HepG2 (cell line): ENCODE measurements around the gene FOSB. TPM values are rescaled to one million over a fixed set of nuclear protein-coding genes. Genes with fewer than 3 reads are reported as not detected.

Experiments
- ATAC-seq: fragments of 200-7000 bp; cut with Tn5 transposase; 3 replicates; pipeline ENCODE4 v1.9.1; 2020; ENCODE audit warnings: mild to moderate bottlenecking, moderate library complexity
- BruUV-seq: library from RNA; stranded (reverse); fragments of 400-500 nt; replicated peaks from 2 replicates; lab custom pipeline; 2021; lab: Mats Ljungman, UMichigan
- CTCF ChIA-PET: fragments of 300-600 bp; formaldehyde crosslinking; extraction: SDS; loops from one replicate; lab custom pipeline; 2021; ENCODE audit warnings: low total read pairs, inconsistent platforms, low intra/inter-chr PET ratio; lab: Yijun Ruan, JAX
- POLR2A ChIA-PET: fragments of 350-600 bp; sonication (Branson Sonifier 250); formaldehyde crosslinking; loops from one replicate; lab custom pipeline; 2020; ENCODE audit warnings: antibody characterized with exemption, inconsistent platforms; lab: Yijun Ruan, JAX
- DNase-seq: peaks from one replicate; pipeline ENCODE4 v3.0.0-alpha.2; 2015; ENCODE audit warnings: low spot score
- FAIRE-seq: peaks from 3 replicates; lab custom pipeline; 2011; peaks lifted over from hg19 to GRCh38; lab: Jason Lieb, UNC
- H2AFZ ChIP-seq: one replicate; pipeline ENCODE4 v1.6.1; 2011; ENCODE audit warnings: low read length, inconsistent platforms
- H3K27ac ChIP-seq: fragments of 300-600 bp; 3 replicates; pipeline ENCODE4 v1.8.0; 2011; ENCODE audit warnings: mixed run types, mild to moderate bottlenecking, mixed read lengths, low read length, inconsistent platforms; ENCODE audit not compliant: insufficient read depth; ENCODE audit errors: extremely low read length
- H3K27me3 ChIP-seq, 2 experiments: fragments of 200-600 bp in 1 of 2; 2 replicates in 1 of 2; 3 replicates in 1 of 2; pipeline versions ENCODE4 v1.6.0 to v1.8.0; 2011; ENCODE audit warnings: low read length in 2 of 2, mild to moderate bottlenecking in 2 of 2, moderate library complexity in 2 of 2, inconsistent platforms in 1 of 2; ENCODE audit not compliant: insufficient read depth in 2 of 2, control insufficient read depth in 1 of 2
- H3K36me3 ChIP-seq, 2 experiments: fragments of 200-600 bp in 1 of 2; replicated peaks in 1 of 2; 2 replicates in 1 of 2; 3 replicates in 1 of 2; pipeline versions ENCODE4 v1.5.1 to v1.8.0; 2011; ENCODE audit warnings: low read length in 2 of 2, inconsistent platforms in 1 of 2; ENCODE audit not compliant: insufficient read depth in 2 of 2, control insufficient read depth in 1 of 2
- H3K4me1 ChIP-seq: 2 replicates; pipeline ENCODE4 v1.5.1; 2012; ENCODE audit warnings: low read length, inconsistent platforms; ENCODE audit not compliant: insufficient read depth
- H3K4me2 ChIP-seq: 2 replicates; pipeline ENCODE4 v1.6.0; 2011; ENCODE audit warnings: low read depth, low read length, inconsistent platforms
- H3K4me3 ChIP-seq, 3 experiments: fragments of 200-600 bp in 1 of 3; sonication (generic), shearing (Covaris generic) in 1 of 3; replicated peaks in 1 of 3; 2 replicates each; pipeline ENCODE4 v1.5.1; 2011 to 2016; ENCODE audit warnings: low read length in 3 of 3, inconsistent platforms in 2 of 3, low read depth in 2 of 3, mild to moderate bottlenecking in 2 of 3, control low read depth in 1 of 3, mixed read lengths in 1 of 3; ENCODE audit not compliant: insufficient read depth in 1 of 3
- H3K79me2 ChIP-seq: one replicate; pipeline ENCODE4 v1.6.1; 2011; ENCODE audit warnings: low read length, inconsistent platforms; ENCODE audit not compliant: insufficient read depth
- H3K9ac ChIP-seq: 2 replicates; pipeline ENCODE4 v1.6.0; 2011; ENCODE audit warnings: mild to moderate bottlenecking, low read depth, low read length, inconsistent platforms; ENCODE audit not compliant: insufficient read depth
- H3K9me3 ChIP-seq: 2 replicates; pipeline ENCODE4 v1.5.1; 2012; ENCODE audit warnings: mild to moderate bottlenecking, low read length
- H4K20me1 ChIP-seq: 2 replicates; pipeline ENCODE4 v1.6.0; 2011; ENCODE audit warnings: inconsistent platforms, mild to moderate bottlenecking, low read length, moderate library complexity; ENCODE audit not compliant: insufficient read depth
- HCFC1 ChIP-seq: fragments of 150-350 bp; IDR thresholded peaks from 2 replicates; pipeline ENCODE4 v1.6.1; 2014; ENCODE audit warnings: low read depth, low read length
- NFATC3 ChIP-seq: sonication (generic); formaldehyde crosslinking; IDR thresholded peaks from 2 replicates; pipeline ENCODE4 v1.5.1; 2020; ENCODE audit warnings: mild to moderate bottlenecking, missing genetic modification reagents
- SRY ChIP-seq: sonication (generic); formaldehyde crosslinking; IDR thresholded peaks from 2 replicates; pipeline ENCODE4 v1.8.0; 2022; ENCODE audit warnings: mild to moderate bottlenecking, missing genetic modification reagents
- TEAD3 ChIP-seq: optimal IDR thresholded peaks from 2 replicates; pipeline ENCODE3; 2016; ENCODE audit warnings: borderline replicate concordance
- ZNF124 ChIP-seq: sonication (generic); formaldehyde crosslinking; IDR thresholded peaks from 2 replicates; pipeline ENCODE4 v1.4.0; 2020; ENCODE audit warnings: missing genetic modification reagents
- ZNF205 ChIP-seq: IDR thresholded peaks from 2 replicates; pipeline ENCODE4 v1.6.1; 2018; ENCODE audit warnings: missing biosample characterization, missing genetic modification reagents
- ZNF335 ChIP-seq: sonication (generic); formaldehyde crosslinking; IDR thresholded peaks from 2 replicates; pipeline ENCODE4 v1.4.0; 2020; ENCODE audit warnings: missing genetic modification reagents
- ZNF484 ChIP-seq: sonication (generic); formaldehyde crosslinking; IDR thresholded peaks from 2 replicates; pipeline ENCODE4 v1.5.1; 2020; ENCODE audit warnings: mild to moderate bottlenecking, low read depth, missing genetic modification reagents, borderline replicate concordance
- ZNF552 ChIP-seq: sonication (generic); formaldehyde crosslinking; IDR thresholded peaks from 2 replicates; pipeline ENCODE4 v1.9.0; 2022; ENCODE audit warnings: missing genetic modification reagents, mild to moderate bottlenecking, borderline replicate concordance
- ZNF597 ChIP-seq: sonication (generic); formaldehyde crosslinking; IDR thresholded peaks from 2 replicates; pipeline ENCODE4 v1.5.0; 2020; ENCODE audit warnings: missing genetic modification reagents
- ZNF761 ChIP-seq: sonication (generic); formaldehyde crosslinking; conservative IDR thresholded peaks from 2 replicates; pipeline ENCODE4 v1.4.0; 2020; ENCODE audit warnings: mild to moderate bottlenecking, missing genetic modification reagents
- ZNF792 ChIP-seq: IDR thresholded peaks from 2 replicates; pipeline ENCODE4 v1.6.1; 2016
- WGBS: methylation state at CpG from one replicate; pipeline ENCODE4 v1.1.6; 2017; ENCODE audit warnings: low lambda C conversion rate; 5-methylcytosine and 5-hydroxymethylcytosine counted together
- in situ Hi-C: cut with HindIII; loops from 2 replicates; pipeline ENCODE4 v1.10.0; 2017; ENCODE audit warnings: low pct_unique_long_range_greater_than_20kb; ENCODE audit not compliant: extremely low pct_ligation_motif_present
- intact Hi-C: fragments of 100-400 bp; cut with micrococcal nuclease; formaldehyde crosslinking; loops from one replicate; pipeline ENCODE4 v1.10.0; 2022; ENCODE audit not compliant: unreplicated experiment
- polyA plus RNA-seq, 8 experiments: library from polyadenylated mRNA; depleted of rRNA in 3 of 8; stranded (reverse) in 7 of 8; unstranded in 1 of 8; fragments of >200 nt; fragmentation: Illumina TruSeq in 4 of 8; extraction: Trizol in 4 of 8; gene quantifications; 2 replicates each; pipeline versions ENCODE4 v1.2.1 to v1.2.3, GENCODE V29; 2011 to 2016; ENCODE audit warnings: low read depth in 4 of 8, missing spikeins in 1 of 8, mixed read lengths in 1 of 8; ENCODE audit not compliant: insufficient read depth in 1 of 8
- total RNA-seq, 5 experiments: library from RNA; depleted of rRNA; stranded (reverse); fragments of >200 nt; fragmentation: Illumina TruSeq; extraction: Trizol; gene quantifications; 2 replicates each; pipeline ENCODE4 v1.2.3, GENCODE V29; 2016; ENCODE audit warnings: low read depth in 1 of 5

The FOSB gene
- total and polyA plus RNA-seq, 2 of the 13 experiments (the other 11 are each of a cell fraction or from before 2014, with no cell fraction given) = 2.8 to 6.0 TPM

GRCh38 chr19:45419396-45419795 lies 48.4 kb upstream of the FOSB start:
- BruUV-seq = no TSS peak
- peaks cover 14% of the 10 kb centered on the region for H3K4me1 ChIP-seq
- 96% methylated on average over 4 of the region's 4 CpGs for WGBS
- H4K20me1 ChIP-seq = no peaks in the 10 kb centered on the region
- ATAC-seq (no peak), FAIRE-seq (no peak), DNase-seq (no peak)
- H3K4me2 ChIP-seq = no peak overlapping the region
- no peak overlapping the region for H2AFZ ChIP-seq
- peaks cover 6 to 21% of the 10 kb centered on the region in 2 experiments; a peak in 3 of 5 replicates for H3K36me3 ChIP-seq
- intact Hi-C loops = no loop called here
- in situ Hi-C loops = no loop called here
- no peaks in the 10 kb centered on the region; a peak in 1 of 5 replicates for H3K27me3 ChIP-seq
- H3K9me3 ChIP-seq = no peaks in the 10 kb centered on the region
- H3K9ac ChIP-seq = no peak overlapping the region
- ChIA-PET CTCF (no interaction called here), POLR2A (no interaction called here)
- no peak overlapping the region for H3K4me3 ChIP-seq
- H3K27ac ChIP-seq = no peak overlapping the region
- TF ChIP-seq ZNF552 (CRISPR knock-in tag) (no peak), ZNF124 (CRISPR knock-in tag) (no peak), HCFC1 (no peak), NFATC3 (CRISPR knock-in tag) (no peak), ZNF792 (CRISPR knock-in tag) (no peak), ZNF335 (no peak), ZNF597 (CRISPR knock-in tag) (no peak), ZNF484 (CRISPR knock-in tag) (no peak), ZNF205 (CRISPR knock-in tag) (no peak), TEAD3 (no peak), SRY (CRISPR knock-in tag) (no peak), ZNF761 (CRISPR knock-in tag) (no peak)
- H3K79me2 ChIP-seq = peaks cover 9% of the 10 kb centered on the region
